HG02840 (cell line): ENCODE data around the gene TINAGL1.
A peak's percentile ranks its signal among the peaks of the same experiment; 100 is the strongest.

Source experiments
- ATAC-seq: cut with Tn5 transposase; IDR thresholded peaks from one replicate; pipeline ENCODE4 v1.9.1; 2021; ENCODE audit warnings: mild to moderate bottlenecking, moderate library complexity, moderate number of reproducible peaks; ENCODE audit not compliant: unreplicated experiment, low FRiP score

Gene TINAGL1, protein sequence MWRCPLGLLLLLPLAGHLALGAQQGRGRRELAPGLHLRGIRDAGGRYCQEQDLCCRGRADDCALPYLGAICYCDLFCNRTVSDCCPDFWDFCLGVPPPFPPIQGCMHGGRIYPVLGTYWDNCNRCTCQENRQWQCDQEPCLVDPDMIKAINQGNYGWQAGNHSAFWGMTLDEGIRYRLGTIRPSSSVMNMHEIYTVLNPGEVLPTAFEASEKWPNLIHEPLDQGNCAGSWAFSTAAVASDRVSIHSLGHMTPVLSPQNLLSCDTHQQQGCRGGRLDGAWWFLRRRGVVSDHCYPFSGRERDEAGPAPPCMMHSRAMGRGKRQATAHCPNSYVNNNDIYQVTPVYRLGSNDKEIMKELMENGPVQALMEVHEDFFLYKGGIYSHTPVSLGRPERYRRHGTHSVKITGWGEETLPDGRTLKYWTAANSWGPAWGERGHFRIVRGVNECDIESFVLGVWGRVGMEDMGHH

DNA sequence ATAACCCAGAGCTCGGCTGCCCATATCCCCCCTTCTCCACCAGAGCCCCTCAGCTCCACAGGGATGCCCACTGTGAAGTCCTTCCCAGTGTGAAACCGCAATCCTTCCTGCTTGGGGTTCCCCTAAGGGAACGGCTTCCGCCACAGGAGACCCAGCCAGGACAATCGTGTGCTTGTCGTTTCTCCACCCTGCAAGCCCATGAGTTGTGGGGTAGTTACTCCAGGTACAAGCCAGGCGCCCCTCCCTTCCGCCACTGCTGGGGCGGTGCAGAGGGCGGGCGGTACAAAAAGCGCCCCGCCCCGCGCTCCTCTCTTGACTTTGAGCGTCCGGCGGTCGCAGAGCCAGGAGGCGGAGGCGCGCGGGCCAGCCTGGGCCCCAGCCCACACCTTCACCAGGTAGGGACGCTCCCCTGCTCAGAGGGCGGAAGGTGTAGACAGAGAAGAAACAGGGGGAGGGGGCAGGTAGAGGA lies at the start of gene TINAGL1:
Gene TINAGL1 (plus strand): TSS at position 315 of the 469 bp plus-strand sequence. CDS start 634 bp downstream, outside the sequence.
- no peak for ATAC-seq

DNA sequence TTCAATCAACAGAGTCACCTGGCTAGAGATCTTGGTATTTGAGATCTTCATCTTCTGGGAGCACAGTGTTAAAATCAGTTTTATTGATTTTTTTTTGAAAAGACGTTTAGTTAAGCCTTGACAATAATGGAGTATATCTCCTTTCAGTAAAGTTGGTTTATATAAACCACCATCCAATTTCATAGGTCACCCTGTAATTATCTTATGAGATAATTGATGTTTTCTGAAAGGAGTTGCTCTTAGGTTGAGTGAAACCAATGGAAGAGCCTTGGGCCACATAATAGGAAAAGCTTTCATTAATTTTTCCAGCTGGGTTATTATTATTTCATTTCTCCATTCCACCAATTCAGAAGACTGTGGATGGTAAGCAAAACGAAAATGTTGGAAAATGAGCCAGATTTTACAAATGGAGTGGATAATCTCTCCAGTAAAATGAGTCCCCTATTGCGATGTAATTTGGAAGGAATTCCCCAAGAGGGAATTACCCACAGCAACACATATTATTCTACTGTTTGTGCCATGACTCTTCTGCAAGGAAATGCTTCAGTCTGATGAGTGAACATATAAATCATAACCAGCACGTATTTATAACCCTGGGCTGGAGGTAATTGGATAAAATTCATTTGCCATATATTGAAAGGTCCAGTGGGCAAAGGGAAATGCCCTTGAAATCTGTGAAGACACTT lies 46.2 kb upstream of the TINAGL1 start:
- no peak for ATAC-seq

DNA sequence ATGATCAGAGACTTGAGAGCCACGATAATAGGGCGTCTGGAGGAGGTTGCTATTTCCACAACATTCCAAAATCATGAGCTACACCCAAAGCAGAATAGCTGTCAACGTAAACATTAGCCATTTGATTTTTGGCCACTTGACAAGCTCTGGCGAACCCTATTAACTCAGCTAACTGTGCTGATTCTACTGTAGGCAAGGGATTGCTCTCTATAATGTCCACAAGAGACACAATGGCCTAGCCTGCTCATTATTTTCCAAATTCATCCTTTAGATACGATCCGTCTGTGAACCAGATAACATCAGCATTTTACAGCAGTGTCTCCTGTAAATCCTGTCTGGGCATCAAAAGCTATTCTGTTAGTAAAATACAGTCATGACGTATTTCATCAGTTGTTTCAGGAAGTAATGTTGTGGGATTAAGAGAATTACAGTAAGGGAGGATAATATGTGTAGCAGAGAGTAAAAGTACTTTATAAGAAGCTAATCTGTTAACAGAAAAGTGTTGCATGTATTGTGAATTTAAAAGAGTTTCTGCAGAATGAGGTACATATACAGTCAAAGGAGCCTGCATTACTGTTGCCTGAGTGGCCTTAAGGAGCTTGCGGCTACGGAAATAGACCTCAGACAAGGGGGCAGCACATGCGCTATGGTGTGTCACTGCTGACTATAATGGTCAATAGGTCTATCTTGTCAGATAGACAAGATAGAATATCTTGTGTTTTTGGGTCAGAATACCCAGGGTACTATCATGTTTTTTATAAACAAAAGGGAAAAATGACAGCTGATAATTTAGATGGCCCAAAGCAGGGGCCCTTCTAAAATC lies 44.9 kb upstream of the TINAGL1 start:
- no peak for ATAC-seq

DNA sequence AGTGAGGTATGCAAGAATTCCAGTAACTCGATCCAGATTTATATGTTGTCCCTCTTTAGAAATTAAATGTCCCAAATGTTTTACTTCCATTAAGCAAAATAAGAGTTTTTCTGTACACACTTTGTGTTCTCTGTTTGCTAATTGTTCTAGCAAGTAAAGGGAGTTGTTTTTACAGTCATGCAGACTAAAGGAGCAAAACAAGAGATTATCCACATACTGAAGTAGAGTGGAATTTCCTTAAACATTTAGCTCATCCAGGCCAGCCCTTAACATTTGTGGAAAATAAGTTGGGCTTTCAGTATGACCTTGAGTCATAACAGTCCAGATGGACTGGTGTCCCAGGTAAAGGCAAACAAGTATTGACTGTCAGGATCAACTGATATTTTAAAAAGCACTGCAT lies 44.1 kb upstream of the TINAGL1 start:
- no peak for ATAC-seq

DNA sequence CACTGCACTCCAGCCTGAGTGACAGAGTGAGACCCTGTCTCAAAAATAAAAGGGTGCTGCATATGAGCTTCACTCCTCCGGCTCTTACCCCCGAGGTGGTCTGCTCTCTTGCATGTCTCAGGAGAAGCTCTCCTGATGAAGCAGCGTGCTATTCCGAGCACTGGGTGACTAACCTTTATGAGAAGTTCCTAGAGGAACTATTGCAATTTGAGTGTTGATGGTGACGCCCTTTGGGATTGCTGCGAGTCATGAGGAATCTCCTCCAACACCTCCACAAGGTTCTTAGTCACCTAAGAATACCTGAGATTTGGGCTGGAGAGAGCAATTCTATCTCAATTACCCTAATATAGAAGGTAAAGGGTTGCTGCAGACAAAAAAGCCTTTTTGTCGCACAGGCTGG lies 40.8 kb upstream of the TINAGL1 start:
- ATAC-seq, result no peak

DNA sequence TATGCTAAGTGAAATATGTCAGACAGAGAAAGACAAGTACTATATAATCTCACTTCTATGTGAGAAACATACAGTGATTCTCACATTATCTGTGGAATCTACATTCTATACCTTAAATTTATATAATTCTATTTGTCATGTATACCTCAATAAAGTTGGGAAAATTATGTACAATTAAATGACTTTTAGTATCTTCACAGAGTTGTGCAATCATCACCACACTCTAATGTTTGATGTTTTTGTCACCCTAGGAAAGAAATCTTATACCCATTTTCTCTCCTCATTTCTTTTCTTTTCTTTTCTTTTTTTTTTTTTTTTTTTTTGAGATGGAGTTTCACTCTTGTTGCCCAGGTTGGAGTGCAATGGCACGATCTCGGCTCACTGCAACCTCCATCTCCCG lies 37.0 kb upstream of the TINAGL1 start:
- no peak for ATAC-seq

DNA sequence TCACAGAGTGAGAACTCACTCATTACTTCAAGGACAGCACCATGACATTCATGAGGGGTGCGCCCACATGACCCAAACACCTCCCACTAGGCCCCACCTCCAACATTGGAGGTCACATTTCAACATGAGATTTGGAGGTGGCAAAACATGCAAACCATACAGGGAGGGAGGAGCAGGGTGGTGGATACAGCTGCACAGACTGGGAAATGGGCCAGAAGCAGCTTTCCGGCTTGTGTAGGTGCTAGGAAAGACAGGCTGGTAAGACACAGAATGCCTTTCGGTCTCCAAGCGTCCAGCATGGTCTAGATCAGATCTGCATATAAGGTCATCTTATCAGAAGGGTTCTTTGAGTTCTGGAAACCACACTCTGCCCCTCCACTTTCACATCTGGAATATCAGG lies 35.1 kb upstream of the TINAGL1 start:
- ATAC-seq, result no peak

DNA sequence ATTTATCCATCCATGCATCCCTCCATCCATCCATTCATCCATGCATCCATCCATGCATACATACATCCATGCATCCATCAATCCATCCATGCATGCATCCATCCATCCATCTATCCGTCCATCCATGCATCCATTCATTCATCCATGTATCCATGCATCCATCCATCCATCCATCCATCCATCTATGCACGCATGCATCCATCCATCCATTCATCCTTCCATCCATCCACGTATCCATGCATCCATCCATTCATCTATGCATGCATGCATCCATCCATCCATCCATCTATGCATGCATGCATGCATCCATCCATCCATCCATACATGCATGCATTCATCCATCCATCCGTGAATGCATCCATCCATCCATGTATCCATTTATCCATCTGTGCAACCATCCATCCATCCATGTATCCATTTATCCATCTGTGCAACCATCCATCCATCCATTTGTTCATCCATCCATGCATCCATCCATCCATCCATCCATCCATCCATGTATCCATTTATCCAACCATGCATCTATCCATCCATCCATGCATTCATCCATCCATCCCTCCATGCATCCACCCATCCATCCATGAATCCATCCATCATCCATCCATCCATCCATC lies 30.3 kb upstream of the TINAGL1 start:
- no peak for ATAC-seq

DNA sequence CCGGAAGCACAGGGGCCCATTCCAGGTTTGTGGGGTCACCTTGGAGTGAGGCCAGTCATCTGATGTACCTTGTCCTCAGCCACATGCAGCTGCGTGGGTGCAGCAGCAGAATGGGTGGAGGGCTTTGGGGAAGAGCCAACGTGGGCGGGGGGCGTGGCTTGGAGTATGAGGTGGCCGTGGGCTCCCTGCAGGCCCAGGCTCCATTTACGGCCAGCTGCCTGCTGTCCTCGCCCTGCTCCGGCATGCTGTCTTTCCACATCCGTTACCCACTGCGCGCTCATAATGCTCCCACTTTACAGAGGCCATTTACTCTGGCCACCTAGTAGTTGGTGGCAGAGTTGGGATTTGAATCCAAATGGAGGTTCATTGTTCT lies 27.8 kb upstream of the TINAGL1 start:
- ATAC-seq, result no peak

DNA sequence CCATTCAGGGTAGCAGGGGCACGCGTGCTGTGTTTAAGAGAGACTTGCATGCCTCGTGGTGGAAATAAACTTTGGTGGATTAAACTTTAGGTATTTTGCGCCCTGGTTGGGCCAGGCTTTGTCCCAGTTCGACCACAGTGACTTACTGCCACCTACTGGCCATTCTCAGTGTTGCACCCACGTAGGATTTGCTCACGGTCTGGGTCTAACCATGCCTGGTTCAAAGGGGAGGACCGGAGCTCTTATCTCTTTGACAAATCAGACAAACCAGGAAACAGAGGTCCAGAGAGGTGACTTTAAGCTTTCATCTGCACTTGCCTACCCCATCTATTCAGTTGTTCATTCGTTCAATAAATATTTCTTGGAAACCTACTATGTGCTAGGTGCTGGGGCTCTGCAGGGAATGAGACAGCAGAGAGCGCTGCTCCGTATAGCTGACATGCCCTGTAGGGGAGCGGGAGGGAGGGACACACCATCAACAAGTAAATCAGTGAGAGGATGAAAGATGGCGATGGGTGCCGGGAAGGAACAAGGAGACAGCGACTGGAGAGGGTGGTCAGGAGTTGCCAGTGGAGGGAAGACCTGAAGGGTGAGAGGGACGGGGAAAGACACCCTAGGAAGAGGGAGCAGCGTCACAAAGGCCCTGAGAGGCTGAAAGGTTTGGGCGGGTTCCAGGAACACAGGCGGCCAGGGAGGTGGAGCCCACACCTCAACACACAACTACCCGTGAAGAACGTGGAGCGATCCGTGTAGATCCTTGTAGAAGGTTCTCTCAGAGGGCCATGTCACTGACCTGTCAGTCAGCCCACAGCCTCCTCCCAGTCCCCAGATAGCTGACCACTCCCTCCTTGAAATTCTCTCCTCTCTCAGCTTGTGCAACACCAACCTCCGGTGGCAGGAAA lies 27.2 kb upstream of the TINAGL1 start:
- peak; percentile 75 for ATAC-seq

DNA sequence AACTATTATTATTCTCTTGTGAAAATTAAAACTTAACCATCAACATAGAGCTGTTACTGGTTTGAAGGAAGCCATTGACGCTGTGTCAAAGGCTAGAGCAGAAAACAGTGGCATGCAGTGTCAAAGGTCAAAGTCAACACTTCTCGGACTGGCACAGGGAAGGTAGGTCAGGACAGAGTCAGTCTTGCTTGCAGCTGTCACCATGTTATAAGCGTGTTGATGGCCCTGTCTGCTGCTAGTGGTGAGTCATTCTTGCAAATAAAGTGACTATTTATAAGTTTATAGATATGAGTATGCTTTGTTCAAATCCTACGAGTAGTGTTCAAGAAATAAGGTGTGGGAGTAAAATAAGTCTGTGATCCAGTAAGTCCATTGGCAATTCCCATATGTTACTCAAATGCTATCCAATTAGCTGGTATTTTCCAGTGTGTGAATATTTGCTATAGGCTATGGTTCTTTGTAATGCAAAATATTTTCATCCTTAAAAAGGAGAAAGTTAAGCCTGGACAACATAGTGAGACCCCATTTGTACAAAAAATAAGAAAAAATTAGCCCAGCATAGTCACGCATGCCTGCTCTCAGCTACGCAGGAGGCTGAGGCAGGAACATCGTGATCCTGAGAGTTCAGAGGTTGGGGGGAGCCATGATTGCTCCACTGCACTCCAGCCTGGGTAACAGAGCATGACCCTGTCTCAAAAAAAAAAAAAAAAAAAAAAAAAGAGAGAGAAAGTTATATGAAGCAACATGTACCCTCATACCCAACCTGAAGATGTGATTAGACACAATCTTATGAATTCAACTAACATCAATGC lies 26.3 kb upstream of the TINAGL1 start:
- ATAC-seq, result peak; percentile 35

DNA sequence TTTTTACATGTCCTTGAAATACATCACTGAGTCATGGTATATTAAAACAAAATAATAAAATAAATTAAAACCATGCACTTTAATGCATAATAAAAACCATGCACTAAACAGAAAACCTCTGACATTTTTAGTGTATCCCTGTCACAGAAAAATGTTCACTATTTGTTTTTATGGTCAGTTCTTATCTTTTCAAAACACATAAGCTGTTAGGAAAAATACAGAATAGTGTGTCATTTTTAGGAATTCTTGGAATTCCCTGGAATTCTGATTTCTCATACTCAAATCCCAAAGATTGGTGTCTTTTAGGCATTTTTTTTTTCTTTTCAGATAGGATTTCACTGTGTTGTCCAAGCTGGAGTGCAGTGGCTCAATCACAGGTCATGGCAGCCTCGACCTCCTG lies 25.1 kb upstream of the TINAGL1 start:
- ATAC-seq, result no peak

DNA sequence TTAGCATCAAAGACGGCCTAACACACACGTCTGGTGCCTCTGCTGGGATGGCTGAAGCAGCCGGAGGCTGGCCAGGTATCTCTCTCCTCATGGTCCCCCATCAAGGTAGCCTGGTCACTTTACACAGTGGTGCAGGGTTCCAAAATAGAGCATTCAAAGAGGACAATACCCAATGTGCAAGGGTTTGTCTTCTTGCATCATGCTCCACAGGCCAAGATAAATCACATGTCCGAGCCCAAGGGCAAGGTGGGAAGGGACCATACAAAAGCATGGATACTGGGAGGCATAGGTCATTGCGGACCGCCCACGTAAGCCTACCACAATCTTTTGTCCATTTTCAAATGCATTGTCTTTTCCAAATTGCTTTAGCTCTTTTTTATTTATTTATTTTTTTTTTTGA lies 23.8 kb upstream of the TINAGL1 start:
- no peak for ATAC-seq

DNA sequence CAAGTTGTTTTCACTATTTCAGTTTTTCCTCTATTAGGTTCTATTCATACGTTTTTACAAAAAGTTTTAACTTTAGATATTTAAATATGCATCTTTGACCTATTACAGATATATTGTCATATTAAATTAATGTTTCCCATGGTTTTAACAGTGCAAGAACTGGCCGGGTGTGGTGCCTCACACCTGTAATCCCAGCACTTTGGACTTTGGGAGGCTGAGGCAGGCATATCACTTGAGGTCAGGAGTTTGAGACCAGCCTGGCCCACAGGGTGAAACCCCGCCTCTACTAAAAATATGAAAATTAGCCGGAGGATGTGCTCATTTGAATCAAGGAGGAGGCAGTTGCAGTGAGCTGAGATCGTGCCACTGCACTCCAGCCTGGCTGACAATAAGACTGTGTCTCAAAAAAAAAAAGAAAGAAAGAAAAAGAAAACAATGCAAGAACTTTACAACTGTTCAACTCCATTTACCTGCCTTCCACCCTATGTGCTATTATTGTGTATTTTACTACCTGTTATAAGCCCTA lies 19.8 kb upstream of the TINAGL1 start:
- no peak for ATAC-seq

DNA sequence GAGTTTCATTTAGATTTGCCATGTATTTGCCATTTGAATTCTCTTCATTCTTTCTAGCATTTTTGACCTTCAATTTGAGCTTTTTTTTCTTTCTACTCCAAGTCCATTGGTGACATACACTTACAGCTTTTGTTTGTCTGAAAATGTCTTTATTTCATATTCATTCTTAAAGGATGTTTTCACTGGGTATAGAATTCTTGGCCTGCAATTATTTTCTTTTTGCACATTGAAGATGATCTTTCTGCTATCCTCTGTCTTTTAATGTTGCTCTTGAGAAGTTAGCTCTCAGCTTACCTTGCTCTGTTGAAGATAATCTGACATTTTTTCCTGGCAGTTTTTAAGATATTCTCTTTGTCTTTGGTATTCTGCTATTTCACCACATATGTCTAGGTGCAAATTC lies 16.6 kb upstream of the TINAGL1 start:
- no peak for ATAC-seq

DNA sequence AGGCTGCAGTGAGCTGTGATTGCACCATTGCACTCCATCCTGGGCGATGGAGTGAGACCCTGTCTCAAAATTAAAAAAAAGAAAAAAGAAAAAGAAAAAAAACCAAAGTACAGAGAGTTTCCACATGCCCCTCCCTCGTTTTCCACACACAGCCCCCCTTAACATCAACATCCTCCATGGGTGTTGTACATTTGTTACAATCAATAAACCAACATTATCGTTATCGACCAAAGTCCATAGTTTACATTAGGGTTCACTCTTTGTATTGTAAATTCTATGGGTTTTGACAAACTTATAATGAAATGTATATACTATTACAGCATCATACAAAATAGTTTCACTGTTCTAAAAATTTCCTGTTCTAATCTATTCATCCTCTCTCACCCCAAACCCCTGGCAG lies 15.9 kb upstream of the TINAGL1 start:
- ATAC-seq, result no peak

DNA sequence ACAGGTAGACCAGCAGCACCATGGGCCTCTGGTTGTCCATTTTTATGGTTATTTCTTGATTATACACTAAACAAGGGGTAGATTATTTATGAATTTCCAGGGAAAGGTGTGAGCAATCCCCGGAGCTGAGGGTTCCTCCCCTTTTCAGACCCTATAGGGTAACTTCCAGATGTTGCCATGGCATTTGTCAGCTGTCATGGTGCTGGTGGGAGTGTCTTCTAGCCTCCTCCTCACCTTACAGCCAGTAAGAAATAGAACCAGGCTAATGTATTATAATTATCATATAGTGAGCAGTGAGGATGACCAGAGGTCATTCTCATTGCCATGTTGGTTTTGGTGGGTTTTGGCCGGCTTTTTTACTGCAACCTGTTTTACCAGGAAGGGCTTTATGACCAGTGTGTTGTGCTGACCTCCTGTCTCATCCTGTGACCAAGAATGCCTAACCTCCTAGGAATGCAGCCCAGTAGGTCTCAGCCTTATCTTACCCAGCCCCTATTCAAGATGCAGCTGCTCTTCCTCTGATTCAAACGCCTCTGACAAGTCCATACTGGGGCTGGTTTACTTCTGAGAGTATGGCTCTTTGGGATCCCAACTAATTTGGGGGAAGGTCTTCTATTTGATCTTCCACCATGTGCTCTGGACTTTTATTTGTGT lies 13.5 kb upstream of the TINAGL1 start:
- no peak for ATAC-seq

DNA sequence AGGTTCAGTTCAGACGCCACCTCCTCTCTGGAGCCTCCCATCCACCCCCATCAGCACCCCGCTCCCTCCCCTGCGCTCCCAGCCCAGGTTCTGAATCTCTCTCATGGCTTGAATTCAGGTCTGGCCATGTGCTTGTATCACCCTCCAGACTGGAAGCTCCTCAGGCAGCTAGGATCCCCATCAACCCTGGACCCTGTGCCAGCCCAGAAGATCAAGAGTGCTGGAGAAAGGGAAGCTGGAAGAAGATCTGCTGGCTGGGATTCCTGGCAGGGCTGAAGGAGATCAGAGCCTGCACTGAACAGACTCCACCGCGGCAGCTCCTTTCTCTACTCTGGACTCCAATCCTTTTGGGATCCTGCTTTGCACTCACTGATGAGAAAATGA lies 11.7 kb upstream of the TINAGL1 start:
- no peak for ATAC-seq
